Measurements from ENCODE around the gene ETV6.

ETV6 gene

DNA sequence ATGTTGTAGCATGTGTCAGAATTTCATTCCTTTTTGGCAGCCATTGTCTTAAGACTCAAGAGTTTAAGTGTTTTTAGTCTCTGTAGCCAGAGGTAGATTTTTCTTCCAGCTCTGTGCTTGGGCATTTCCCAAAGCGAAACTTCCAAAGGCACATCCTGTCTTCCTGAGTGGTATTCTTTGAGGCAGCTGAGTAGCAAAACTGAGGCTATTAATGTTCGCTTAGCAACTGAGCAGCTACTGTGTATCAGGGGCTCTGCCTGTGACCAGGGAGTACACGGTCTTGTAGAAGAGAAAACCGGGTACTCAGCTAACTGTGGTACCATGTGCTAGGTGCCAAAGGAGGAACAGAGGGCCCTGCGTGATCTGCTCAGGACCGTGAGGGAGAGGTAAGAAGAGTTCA, 52.0 kb downstream of the ETV6 start:
- no peak for DNase-seq (ENCODE audit: low spot score)

DNA sequence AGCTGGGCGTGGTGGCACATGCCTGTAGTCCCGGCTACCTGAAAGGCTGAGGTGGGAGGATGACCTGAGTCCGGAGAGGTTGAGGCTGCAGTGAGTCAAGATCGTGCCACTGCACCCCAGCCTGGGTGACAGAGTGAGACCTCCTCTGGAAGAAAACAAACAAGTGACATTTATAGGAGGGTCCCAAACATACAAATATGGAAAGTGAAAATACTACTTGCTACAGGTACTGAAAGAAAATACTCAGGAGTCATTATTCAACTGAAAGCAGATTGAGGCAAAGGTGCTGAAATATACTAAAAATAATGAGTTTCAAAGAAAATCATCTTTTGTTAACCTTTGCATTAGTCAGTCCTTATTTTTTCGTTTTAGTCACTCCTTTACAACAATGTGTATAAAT, 53.5 kb downstream of the ETV6 start:
- in situ Hi-C loops (cut with MboI; ENCODE audit: low pct_unique_long_range_greater_than_20kb, low sequenced_read_pairs, unreplicated experiment): no loop called here
- TF ChIP-seq, protein P1, sequence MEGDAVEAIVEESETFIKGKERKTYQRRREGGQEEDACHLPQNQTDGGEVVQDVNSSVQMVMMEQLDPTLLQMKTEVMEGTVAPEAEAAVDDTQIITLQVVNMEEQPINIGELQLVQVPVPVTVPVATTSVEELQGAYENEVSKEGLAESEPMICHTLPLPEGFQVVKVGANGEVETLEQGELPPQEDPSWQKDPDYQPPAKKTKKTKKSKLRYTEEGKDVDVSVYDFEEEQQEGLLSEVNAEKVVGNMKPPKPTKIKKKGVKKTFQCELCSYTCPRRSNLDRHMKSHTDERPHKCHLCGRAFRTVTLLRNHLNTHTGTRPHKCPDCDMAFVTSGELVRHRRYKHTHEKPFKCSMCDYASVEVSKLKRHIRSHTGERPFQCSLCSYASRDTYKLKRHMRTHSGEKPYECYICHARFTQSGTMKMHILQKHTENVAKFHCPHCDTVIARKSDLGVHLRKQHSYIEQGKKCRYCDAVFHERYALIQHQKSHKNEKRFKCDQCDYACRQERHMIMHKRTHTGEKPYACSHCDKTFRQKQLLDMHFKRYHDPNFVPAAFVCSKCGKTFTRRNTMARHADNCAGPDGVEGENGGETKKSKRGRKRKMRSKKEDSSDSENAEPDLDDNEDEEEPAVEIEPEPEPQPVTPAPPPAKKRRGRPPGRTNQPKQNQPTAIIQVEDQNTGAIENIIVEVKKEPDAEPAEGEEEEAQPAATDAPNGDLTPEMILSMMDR (IDR thresholded peaks at IDR 0.05; ENCODE audit: extremely low read depth, insufficient read depth, missing control alignments): no peak
- DNase-seq (ENCODE audit: low spot score): no peak

More for the DNA sequence above, 52.0 kb downstream of the ETV6 start:
- TF ChIP-seq, protein P1 (IDR thresholded peaks at IDR 0.05; ENCODE audit: extremely low read depth, insufficient read depth, missing control alignments): no peak
- in situ Hi-C loops (cut with MboI; ENCODE audit: low pct_unique_long_range_greater_than_20kb, low sequenced_read_pairs, unreplicated experiment): no loop called here

- TF ChIP-seq, protein P1 (IDR thresholded peaks at IDR 0.05; ENCODE audit: extremely low read depth, insufficient read depth, missing control alignments): no peak
- in situ Hi-C loops (cut with MboI; ENCODE audit: low pct_unique_long_range_greater_than_20kb, low sequenced_read_pairs, unreplicated experiment): no loop called here
- DNase-seq (ENCODE audit: low spot score): no peak
Observed at GRCh38 chr12:11703378-11703777, 53.9 kb downstream of the ETV6 start.

DNA sequence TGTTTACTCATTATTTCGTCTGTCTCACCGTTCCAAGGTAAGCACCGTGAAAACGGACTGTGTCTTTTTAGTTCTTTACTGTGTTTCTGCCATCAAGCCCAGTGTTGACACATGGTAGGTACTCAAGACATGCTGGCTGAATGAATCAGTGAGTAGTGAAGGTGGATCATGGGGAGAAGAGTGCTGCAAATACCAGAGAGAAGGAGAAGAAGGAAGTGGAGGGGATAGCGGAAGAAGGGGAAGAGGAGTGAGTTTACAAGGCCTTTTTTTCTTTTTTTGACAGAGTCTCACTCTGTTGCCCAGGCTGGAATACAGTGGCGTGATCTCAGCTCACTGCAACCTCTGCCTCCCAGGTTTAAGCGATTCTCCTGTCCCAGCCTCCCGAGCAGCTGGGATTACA, 54.6 kb downstream of the ETV6 start:
- no peak for DNase-seq (ENCODE audit: low spot score)
- TF ChIP-seq, protein P1 (IDR thresholded peaks at IDR 0.05; ENCODE audit: extremely low read depth, insufficient read depth, missing control alignments): no peak
- in situ Hi-C loops (cut with MboI; ENCODE audit: low pct_unique_long_range_greater_than_20kb, low sequenced_read_pairs, unreplicated experiment): no loop called here

GRCh38 chr12:11705010-11705409, 55.5 kb downstream of the ETV6 start:
- in situ Hi-C loops (cut with MboI; ENCODE audit: low pct_unique_long_range_greater_than_20kb, low sequenced_read_pairs, unreplicated experiment): no loop called here
- TF ChIP-seq, protein P1 (IDR thresholded peaks at IDR 0.05; ENCODE audit: extremely low read depth, insufficient read depth, missing control alignments): no peak
- DNase-seq (ENCODE audit: low spot score): no peak

GRCh38 chr12:11706509-11707379, 57.3 kb downstream of the ETV6 start:
- TF ChIP-seq, protein P1 (IDR thresholded peaks at IDR 0.05; ENCODE audit: extremely low read depth, insufficient read depth, missing control alignments): no peak
- DNase-seq (ENCODE audit: low spot score): no peak
- in situ Hi-C loops (cut with MboI; ENCODE audit: low pct_unique_long_range_greater_than_20kb, low sequenced_read_pairs, unreplicated experiment): no loop called here
